ENCODE results near the gene SPRED2. TPM values are rescaled to one million over a fixed set of nuclear protein-coding genes. Genes with fewer than 3 reads are reported as not detected.

The SPRED2 gene
- total RNA-seq, 1 donor from 2014 or later, result 46.3 TPM

- no peak overlapping the region for H3K27ac Mint-ChIP-seq (ENCODE audit: unreplicated experiment)
- no peak for DNase-seq (ENCODE audit: extremely low spot score, unreplicated experiment)
- TF ChIP-seq CTCF (IDR thresholded peaks at IDR 0.05), result no peak
- no peaks in the 10 kb centered on the region for H3K4me1 Mint-ChIP-seq (ENCODE audit: unreplicated experiment)
- no peak overlapping the region for H3K4me3 Mint-ChIP-seq (ENCODE audit: unreplicated experiment)
- H3K27me3 Mint-ChIP-seq (ENCODE audit: unreplicated experiment), result no peaks in the 10 kb centered on the region
- H3K36me3 Mint-ChIP-seq (ENCODE audit: unreplicated experiment), result no peaks in the 10 kb centered on the region
- H3K9me3 Mint-ChIP-seq (ENCODE audit: unreplicated experiment), result peaks cover 10% of the 10 kb centered on the region
These were observed 34.2 kb upstream of the SPRED2 start for GRCh38 chr2:65466551-65466950.

- no peaks in the 10 kb centered on the region for H3K27me3 Mint-ChIP-seq (ENCODE audit: unreplicated experiment)
- no peak overlapping the region for H3K4me3 Mint-ChIP-seq (ENCODE audit: unreplicated experiment)
- no peak for DNase-seq (ENCODE audit: extremely low spot score, unreplicated experiment)
- H3K4me1 Mint-ChIP-seq (ENCODE audit: unreplicated experiment), result no peaks in the 10 kb centered on the region
- peaks cover 10% of the 10 kb centered on the region for H3K9me3 Mint-ChIP-seq (ENCODE audit: unreplicated experiment)
- TF ChIP-seq CTCF (IDR thresholded peaks at IDR 0.05), result no peak
- no peaks in the 10 kb centered on the region for H3K36me3 Mint-ChIP-seq (ENCODE audit: unreplicated experiment)
- H3K27ac Mint-ChIP-seq (ENCODE audit: unreplicated experiment), result no peak overlapping the region
These were observed 33.5 kb upstream of the SPRED2 start for GRCh38 chr2:65465857-65466256.

GRCh38 chr2:65465124-65465523, 32.7 kb upstream of the SPRED2 start:
- H3K27ac Mint-ChIP-seq (ENCODE audit: unreplicated experiment), result no peak overlapping the region
- H3K4me1 Mint-ChIP-seq (ENCODE audit: unreplicated experiment), result no peaks in the 10 kb centered on the region
- H3K9me3 Mint-ChIP-seq (ENCODE audit: unreplicated experiment), result peaks cover 10% of the 10 kb centered on the region
- no peak for DNase-seq (ENCODE audit: extremely low spot score, unreplicated experiment)
- no peaks in the 10 kb centered on the region for H3K36me3 Mint-ChIP-seq (ENCODE audit: unreplicated experiment)
- no peaks in the 10 kb centered on the region for H3K27me3 Mint-ChIP-seq (ENCODE audit: unreplicated experiment)
- H3K4me3 Mint-ChIP-seq (ENCODE audit: unreplicated experiment), result no peak overlapping the region
- TF ChIP-seq CTCF (IDR thresholded peaks at IDR 0.05), result no peak

- no peak overlapping the region for H3K27ac Mint-ChIP-seq (ENCODE audit: unreplicated experiment)
- peaks cover 10% of the 10 kb centered on the region for H3K9me3 Mint-ChIP-seq (ENCODE audit: unreplicated experiment)
- no peak for TF ChIP-seq CTCF (IDR thresholded peaks at IDR 0.05)
- DNase-seq (ENCODE audit: extremely low spot score, unreplicated experiment), result no peak
- H3K36me3 Mint-ChIP-seq (ENCODE audit: unreplicated experiment), result no peaks in the 10 kb centered on the region
- peaks cover 2% of the 10 kb centered on the region for H3K4me1 Mint-ChIP-seq (ENCODE audit: unreplicated experiment)
- no peak overlapping the region for H3K4me3 Mint-ChIP-seq (ENCODE audit: unreplicated experiment)
- H3K27me3 Mint-ChIP-seq (ENCODE audit: unreplicated experiment), result no peaks in the 10 kb centered on the region
These were observed 32.2 kb upstream of the SPRED2 start for GRCh38 chr2:65464604-65465003.

GRCh38 chr2:65458999-65459398, 26.6 kb upstream of the SPRED2 start:
- H3K9me3 Mint-ChIP-seq (ENCODE audit: unreplicated experiment), result peaks cover 10% of the 10 kb centered on the region
- H3K36me3 Mint-ChIP-seq (ENCODE audit: unreplicated experiment), result no peaks in the 10 kb centered on the region
- no peak for DNase-seq (ENCODE audit: extremely low spot score, unreplicated experiment)
- no peak overlapping the region for H3K27ac Mint-ChIP-seq (ENCODE audit: unreplicated experiment)
- no peak for TF ChIP-seq CTCF (IDR thresholded peaks at IDR 0.05)
- peaks cover 6% of the 10 kb centered on the region for H3K4me1 Mint-ChIP-seq (ENCODE audit: unreplicated experiment)
- H3K4me3 Mint-ChIP-seq (ENCODE audit: unreplicated experiment), result no peak overlapping the region
- peaks cover 6% of the 10 kb centered on the region for H3K27me3 Mint-ChIP-seq (ENCODE audit: unreplicated experiment)

Data from osteocyte (in vitro differentiated cells).